Naive thymus-derived CD4-positive, alpha-beta T cell (primary cell): Measurements from ENCODE around the gene CRTC2. TPM values are rescaled to one million over a fixed set of nuclear protein-coding genes. Genes with fewer than 3 reads are reported as not detected.
A peak's percentile ranks its signal among the peaks of the same experiment; 100 is the strongest.

Source experiments
- ATAC-seq: fragments of 150-1000 bp; cut with Tn5 transposase; 2 replicates; pipeline ENCODE4 v1.10.0; 2021; ENCODE audit warnings: mild to moderate bottlenecking, moderate library complexity
- CTCF ChIA-PET: fragments of 350-600 bp; sonication (Branson Sonifier 250); formaldehyde crosslinking; loops from one replicate; lab custom pipeline; 2021; ENCODE audit warnings: antibody characterized with exemption; lab: Charles Lee
- POLR2A ChIA-PET: fragments of 350-600 bp; sonication (Branson Sonifier 250); formaldehyde crosslinking; loops from one replicate; lab custom pipeline; 2021; ENCODE audit warnings: antibody characterized with exemption, inconsistent platforms; lab: Charles Lee
- DNase-seq, 9 donors: peaks; one replicate each; pipeline versions ENCODE4 v3.0.0 to v3.0.0-alpha.2; 2020 to 2022; ENCODE audit warnings: mixed read lengths in 1 of 9
- H3K27ac ChIP-seq: one replicate; pipeline ENCODE4 v1.7.0; 2013; ENCODE audit warnings: mild to moderate bottlenecking, low read depth, low read length, moderate library complexity
- H3K27me3 ChIP-seq, 2 donors: one replicate each; pipeline ENCODE4 v1.7.0; 2013; ENCODE audit warnings: low read length in 2 of 2, mild to moderate bottlenecking in 2 of 2, moderate library complexity in 2 of 2; ENCODE audit not compliant: control insufficient read depth in 2 of 2, insufficient read depth in 2 of 2
- H3K36me3 ChIP-seq, 3 experiments: 1 replicate in 2 of 3; 2 replicates in 1 of 3; pipeline ENCODE4 v1.7.0; 2013; ENCODE audit warnings: low read length in 3 of 3, mild to moderate bottlenecking in 3 of 3, moderate library complexity in 1 of 3; ENCODE audit not compliant: insufficient read depth in 3 of 3, control insufficient read depth in 2 of 3
- H3K4me1 ChIP-seq, 2 donors: one replicate each; pipeline ENCODE4 v1.7.0; 2013; ENCODE audit warnings: low read length in 2 of 2, mild to moderate bottlenecking in 2 of 2, moderate library complexity in 1 of 2; ENCODE audit not compliant: control insufficient read depth in 2 of 2, insufficient read depth in 2 of 2
- H3K4me3 ChIP-seq: 2 replicates; pipeline ENCODE4 v1.7.0; 2013; ENCODE audit warnings: mild to moderate bottlenecking, low read length
- H3K9me3 ChIP-seq, 3 experiments: 1 replicate in 2 of 3; 2 replicates in 1 of 3; pipeline ENCODE4 v1.7.0; 2013; ENCODE audit warnings: low read length in 3 of 3; ENCODE audit not compliant: control insufficient read depth in 2 of 3
- H3K27ac Mint-ChIP-seq, 9 donors: one replicate each; pipeline ENCODE4 v1.8.0; 2020 to 2022; ENCODE audit warnings: mixed read lengths in 9 of 9, mild to moderate bottlenecking in 8 of 9, moderate library complexity in 5 of 9, inconsistent platforms in 2 of 9
- H3K27me3 Mint-ChIP-seq, 5 donors: one replicate each; pipeline ENCODE4 v1.8.0; 2021 to 2022; ENCODE audit warnings: mixed read lengths in 5 of 5, mild to moderate bottlenecking in 1 of 5
- H3K36me3 Mint-ChIP-seq, 5 donors: one replicate each; pipeline ENCODE4 v1.8.0; 2020 to 2022; ENCODE audit warnings: mixed read lengths in 5 of 5, mild to moderate bottlenecking in 3 of 5, inconsistent platforms in 1 of 5
- H3K4me1 Mint-ChIP-seq, 7 donors: one replicate each; pipeline ENCODE4 v1.8.0; 2020 to 2022; ENCODE audit warnings: mixed read lengths in 7 of 7, mild to moderate bottlenecking in 3 of 7, inconsistent platforms in 1 of 7
- H3K4me3 Mint-ChIP-seq, 10 donors: one replicate each; pipeline ENCODE4 v1.8.0; 2020 to 2022; ENCODE audit warnings: mild to moderate bottlenecking in 10 of 10, mixed read lengths in 10 of 10, moderate library complexity in 6 of 10, inconsistent platforms in 2 of 10
- H3K9me3 Mint-ChIP-seq, 11 donors: one replicate each; pipeline ENCODE4 v1.8.0; 2020 to 2022; ENCODE audit warnings: mixed read lengths in 11 of 11, mild to moderate bottlenecking in 4 of 11, inconsistent platforms in 1 of 11, moderate library complexity in 1 of 11
- intact Hi-C, 2 donors: fragments of 100-400 bp; cut with micrococcal nuclease; formaldehyde crosslinking; loops; one replicate each; pipeline ENCODE4 v1.15.1; 2023
- polyA plus RNA-seq, 2 donors: library from polyadenylated mRNA; unstranded; fragments of 300-500 nt; fragmentation: Illumina TruSeq; gene quantifications; one replicate each; pipeline ENCODE4 v1.2.3, GENCODE V29; 2021
- total RNA-seq, 6 experiments: library from RNA in 5 of 6; stranded (reverse) in 5 of 6; gene quantifications; 1 replicate in 5 of 6; 2 replicates in 1 of 6; pipeline ENCODE4 v1.2.3 and lab custom pipeline; 2021 to 2026

Gene CRTC2
- total and polyA plus RNA-seq, 7 experiments from 2014 or later: 25.2 to 157 (median 111) TPM

DNA sequence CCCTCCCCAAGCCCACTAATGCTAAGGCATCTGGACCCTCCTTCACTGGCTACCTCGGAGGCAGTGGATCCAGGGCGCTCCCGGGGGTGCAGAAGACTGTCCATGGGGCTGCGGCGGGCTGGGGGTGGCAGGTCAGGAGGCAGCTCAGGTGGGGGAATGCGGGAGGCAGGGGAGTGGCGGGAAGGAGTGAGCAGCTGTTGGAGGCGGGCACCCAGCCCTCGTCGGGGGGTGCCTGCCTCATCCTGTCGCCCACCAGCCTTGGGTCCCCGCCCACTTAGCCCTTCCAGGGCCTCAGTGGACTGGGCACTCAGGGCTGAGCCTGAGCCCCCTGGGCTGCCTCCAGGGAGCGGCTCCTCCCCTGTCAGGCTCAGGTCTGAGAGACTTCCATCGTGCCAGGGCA lies 25.0 kb downstream of the CRTC2 start:
- Mint-ChIP-seq H3K4me3 (no peak overlapping the region), H3K9me3 (no peaks in the 10 kb centered on the region), H3K4me1 (peaks cover 0 to 13% (median 2%) of the 10 kb centered on the region in 7 donors), H3K27ac (no peak overlapping the region), H3K27me3 (no peaks in the 10 kb centered on the region), H3K36me3 (peaks cover 0 to 29% (median 17%) of the 10 kb centered on the region in 5 donors)
- intact Hi-C loops: no loop called here
- ATAC-seq: no peak
- no peaks in the 10 kb centered on the region for H3K27me3 ChIP-seq
- ChIA-PET CTCF (no interaction called here), POLR2A (interaction anchor here (0.7 to 3.6 kb wide), 4 partner anchors 11 to 34 kb away, joined by 3 to 16 read pairs (median 6); partner anchors contain the start of genes CREB3L4 and GATAD2B)
- H3K27ac ChIP-seq: no peak overlapping the region
- DNase-seq: no peak
- H3K4me1 ChIP-seq: no peaks in the 10 kb centered on the region
- no peak overlapping the region for H3K4me3 ChIP-seq
- H3K36me3 ChIP-seq: peaks cover 16 to 91% (median 39%) of the 10 kb centered on the region in 3 experiments
- no peaks in the 10 kb centered on the region for H3K9me3 ChIP-seq

DNA sequence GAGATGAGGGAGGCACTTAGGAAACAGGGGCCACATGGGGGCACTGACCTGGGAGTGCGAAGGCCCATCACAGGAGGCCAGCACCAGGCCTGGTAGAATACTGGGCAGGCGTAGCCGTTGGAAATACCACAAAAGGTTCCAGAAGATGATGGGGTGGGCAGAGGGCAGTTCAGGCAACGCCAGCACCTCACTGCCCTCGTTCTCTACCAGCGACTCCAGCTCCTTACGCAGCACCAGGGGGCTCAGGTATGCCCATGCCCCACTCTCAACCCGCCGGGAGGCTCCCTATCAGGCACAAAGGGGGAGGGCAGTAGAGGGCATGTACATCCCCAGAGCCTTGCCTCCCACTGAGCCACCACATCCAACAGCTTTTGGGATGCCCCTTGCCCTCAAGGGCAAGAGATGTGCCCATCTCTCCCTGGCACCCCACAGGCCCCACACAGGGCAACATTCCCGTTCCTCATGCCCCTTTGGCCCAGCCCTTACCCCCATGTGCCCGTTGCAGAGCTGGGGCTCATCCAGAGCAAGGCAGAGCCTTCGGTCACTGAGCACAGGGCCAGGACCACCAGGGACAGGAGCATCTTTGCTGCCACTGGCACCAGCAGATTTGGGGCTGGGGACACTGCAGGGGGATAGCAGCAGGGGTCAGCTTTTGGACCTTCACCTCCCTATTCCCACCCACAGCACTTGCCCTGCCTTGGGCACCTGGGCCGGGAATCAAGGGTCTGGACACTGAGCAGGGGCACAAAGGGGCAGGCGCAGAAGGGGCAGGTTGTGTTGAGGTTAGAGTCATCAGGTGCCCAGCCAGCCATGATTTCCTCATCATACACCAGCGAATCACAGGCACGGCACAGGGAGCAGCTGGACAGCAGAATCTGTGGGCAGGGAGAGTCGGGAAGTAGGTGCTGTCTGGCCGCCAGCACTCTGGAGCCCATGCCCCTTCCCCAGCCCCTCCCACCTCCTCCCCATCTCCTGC lies 26.0 kb downstream of the CRTC2 start:
- intact Hi-C loops: no loop called here
- Histone ChIP-seq H3K9me3 (no peaks in the 10 kb centered on the region), H3K4me3 (no peak overlapping the region), H3K27me3 (no peaks in the 10 kb centered on the region), H3K27ac (no peak overlapping the region), H3K4me1 (no peaks in the 10 kb centered on the region), H3K36me3 (peaks cover 10 to 85% (median 33%) of the 10 kb centered on the region in 3 experiments)
- H3K9me3 Mint-ChIP-seq: no peaks in the 10 kb centered on the region
- peaks cover 0 to 26% (median 13%) of the 10 kb centered on the region in 5 donors for H3K36me3 Mint-ChIP-seq
- ChIA-PET CTCF (interaction anchor here (0.5 to 0.6 kb wide), 2 partner anchors 15 to 421 kb away, joined by 3 read pairs; no protein-coding TSS in a partner anchor), POLR2A (interaction anchor here (1.2 to 3.6 kb wide), 3 partner anchors 10 to 35 kb away, joined by 3 to 16 read pairs (median 6); partner anchors contain the start of genes CREB3L4 and GATAD2B)
- H3K27ac Mint-ChIP-seq: peak overlapping the region in 1 of 9 donors; percentile 46
- ATAC-seq (no peak), DNase-seq (no peak)
- H3K27me3 Mint-ChIP-seq: no peaks in the 10 kb centered on the region
- H3K4me1 Mint-ChIP-seq: peaks cover 4 to 14% (median 8%) of the 10 kb centered on the region in 7 donors
- no peak overlapping the region for H3K4me3 Mint-ChIP-seq

GRCh38 chr1:153929981-153930948 lies 28.1 kb downstream of the CRTC2 start:
- Histone ChIP-seq H3K27me3 (no peaks in the 10 kb centered on the region), H3K4me1 (no peaks in the 10 kb centered on the region), H3K27ac (no peak overlapping the region), H3K4me3 (no peak overlapping the region), H3K36me3 (peaks cover 4 to 63% (median 13%) of the 10 kb centered on the region in 3 experiments), H3K9me3 (no peaks in the 10 kb centered on the region)
- H3K9me3 Mint-ChIP-seq: no peaks in the 10 kb centered on the region
- no peak for ATAC-seq
- H3K27me3 Mint-ChIP-seq: no peaks in the 10 kb centered on the region
- POLR2A ChIA-PET: interaction anchor here (0.7 to 2.7 kb wide), 3 partner anchors 15 to 196 kb away, joined by 3 to 24 read pairs (median 5); partner anchors contain the start of genes DENND4B and JTB
- CTCF ChIA-PET: interaction anchor here (0.6 to 2.2 kb wide), 3 partner anchors 11 to 55 kb away, joined by 3 to 5 read pairs (median 3); partner anchors contain the start of gene CREB3L4
- intact Hi-C loops: no loop called here
- no peak for DNase-seq
- no peak overlapping the region for H3K4me3 Mint-ChIP-seq
- peaks cover 4 to 21% (median 8%) of the 10 kb centered on the region in 7 donors for H3K4me1 Mint-ChIP-seq
- H3K36me3 Mint-ChIP-seq: peaks cover 0 to 9% (median 3%) of the 10 kb centered on the region in 5 donors
- no peak overlapping the region for H3K27ac Mint-ChIP-seq

GRCh38 chr1:153929426-153929825 lies 29.0 kb downstream of the CRTC2 start:
- peaks cover 4 to 21% (median 8%) of the 10 kb centered on the region in 7 donors for H3K4me1 Mint-ChIP-seq
- peaks cover 4 to 55% (median 8%) of the 10 kb centered on the region in 3 experiments for H3K36me3 ChIP-seq
- H3K4me3 Mint-ChIP-seq: no peak overlapping the region
- peak overlapping the region in 2 of 9 donors; percentile 49 to 62 for H3K27ac Mint-ChIP-seq
- ATAC-seq (no peak), DNase-seq (no peak)
- ChIA-PET CTCF (interaction anchor here (0.6 to 2.2 kb wide), 3 partner anchors 11 to 56 kb away, joined by 3 to 5 read pairs (median 3); partner anchors contain the start of gene CREB3L4), POLR2A (interaction anchor here (0.6 to 2.7 kb wide), 5 partner anchors 16 to 195 kb away, joined by 3 to 24 read pairs (median 4); partner anchors contain the start of genes DENND4B and JTB)
- intact Hi-C loops: no loop called here
- H3K9me3 Mint-ChIP-seq: no peaks in the 10 kb centered on the region
- H3K4me1 ChIP-seq: no peaks in the 10 kb centered on the region
- H3K36me3 Mint-ChIP-seq: peaks cover 0 to 5% (median 2%) of the 10 kb centered on the region in 5 donors
- H3K4me3 ChIP-seq: no peak overlapping the region
- no peaks in the 10 kb centered on the region for H3K27me3 Mint-ChIP-seq
- H3K27ac ChIP-seq: no peak overlapping the region
- no peaks in the 10 kb centered on the region for H3K27me3 ChIP-seq
- H3K9me3 ChIP-seq: no peaks in the 10 kb centered on the region

- H3K4me1 ChIP-seq: peaks cover 2 to 5% of the 10 kb centered on the region in 2 donors
- DNase-seq (no peak), ATAC-seq (no peak)
- H3K36me3 Mint-ChIP-seq: peaks cover 0 to 4% (median 0%) of the 10 kb centered on the region in 5 donors
- H3K9me3 ChIP-seq: no peaks in the 10 kb centered on the region
- intact Hi-C loops: no loop called here
- H3K9me3 Mint-ChIP-seq: no peaks in the 10 kb centered on the region
- ChIA-PET POLR2A (interaction anchor here (0.6 to 2.7 kb wide), 3 partner anchors 16 to 39 kb away, joined by 3 to 24 read pairs (median 4); partner anchors contain the start of gene DENND4B), CTCF (interaction anchor here (0.9 to 2.2 kb wide), 2 partner anchors 10 to 39 kb away, joined by 3 to 5 read pairs; partner anchors contain the start of gene CREB3L4)
- H3K27ac ChIP-seq: peak overlapping the region; percentile 12
- H3K27me3 ChIP-seq: no peaks in the 10 kb centered on the region
- H3K4me1 Mint-ChIP-seq: peaks cover 6 to 21% (median 9%) of the 10 kb centered on the region in 7 donors
- H3K4me3 Mint-ChIP-seq: no peak overlapping the region
- no peaks in the 10 kb centered on the region for H3K27me3 Mint-ChIP-seq
- peaks cover 0 to 49% (median 7%) of the 10 kb centered on the region in 3 experiments for H3K36me3 ChIP-seq
- H3K27ac Mint-ChIP-seq: peak overlapping the region; percentile 4 to 74 (median 52)
- H3K4me3 ChIP-seq: no peak overlapping the region
These were observed 29.5 kb downstream of the CRTC2 start for GRCh38 chr1:153928791-153929341.
